Measurements from ENCODE around the gene RTN4.

DNA sequence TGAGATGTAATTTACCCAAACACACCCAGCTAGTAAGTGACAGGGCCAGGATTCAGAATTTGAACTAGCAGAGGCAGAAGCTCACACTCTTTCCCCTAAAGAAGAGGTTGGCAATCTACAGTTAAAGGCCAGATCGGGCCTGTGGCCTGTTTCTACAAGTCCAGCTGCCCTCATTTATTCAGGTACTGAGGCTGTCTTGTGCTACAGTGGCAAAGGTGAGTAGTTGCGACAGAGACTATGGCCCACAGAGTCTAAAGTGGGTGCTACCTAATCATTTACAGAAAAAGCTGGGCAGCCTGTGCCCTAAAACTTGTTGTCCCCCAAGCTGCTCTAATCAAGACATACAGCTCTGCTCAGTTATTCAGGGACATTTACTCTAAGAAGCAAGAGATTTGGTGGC is 86.8 kb downstream of the RTN4 start:
- TF ChIP-seq, protein P1, sequence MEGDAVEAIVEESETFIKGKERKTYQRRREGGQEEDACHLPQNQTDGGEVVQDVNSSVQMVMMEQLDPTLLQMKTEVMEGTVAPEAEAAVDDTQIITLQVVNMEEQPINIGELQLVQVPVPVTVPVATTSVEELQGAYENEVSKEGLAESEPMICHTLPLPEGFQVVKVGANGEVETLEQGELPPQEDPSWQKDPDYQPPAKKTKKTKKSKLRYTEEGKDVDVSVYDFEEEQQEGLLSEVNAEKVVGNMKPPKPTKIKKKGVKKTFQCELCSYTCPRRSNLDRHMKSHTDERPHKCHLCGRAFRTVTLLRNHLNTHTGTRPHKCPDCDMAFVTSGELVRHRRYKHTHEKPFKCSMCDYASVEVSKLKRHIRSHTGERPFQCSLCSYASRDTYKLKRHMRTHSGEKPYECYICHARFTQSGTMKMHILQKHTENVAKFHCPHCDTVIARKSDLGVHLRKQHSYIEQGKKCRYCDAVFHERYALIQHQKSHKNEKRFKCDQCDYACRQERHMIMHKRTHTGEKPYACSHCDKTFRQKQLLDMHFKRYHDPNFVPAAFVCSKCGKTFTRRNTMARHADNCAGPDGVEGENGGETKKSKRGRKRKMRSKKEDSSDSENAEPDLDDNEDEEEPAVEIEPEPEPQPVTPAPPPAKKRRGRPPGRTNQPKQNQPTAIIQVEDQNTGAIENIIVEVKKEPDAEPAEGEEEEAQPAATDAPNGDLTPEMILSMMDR (IDR thresholded peaks at IDR 0.05) = no peak
- no peak for TF ChIP-seq POLR2A (IDR thresholded peaks at IDR 0.05)

Data from body of pancreas (tissue), 4 donors.